H9 (cell line): ENCODE results near the gene RMI1. TPM values are rescaled to one million over a fixed set of nuclear protein-coding genes. Genes with fewer than 3 reads are reported as not detected.

Experiments
- DNase-seq: peaks from one replicate; pipeline ENCODE4 v3.0.0-alpha.2; 2017
- H2AFZ ChIP-seq: one replicate; pipeline ENCODE4 v1.6.1; 2013; ENCODE audit warnings: mild to moderate bottlenecking, low read length, control low read depth, moderate library complexity
- H2AK5ac ChIP-seq: 2 replicates; pipeline ENCODE4 v1.6.1; 2013; ENCODE audit warnings: low read length, control low read depth, mixed read lengths; ENCODE audit not compliant: insufficient read length
- H2BK120ac ChIP-seq: one replicate; pipeline ENCODE4 v1.6.1; 2013; ENCODE audit warnings: low read depth, mild to moderate bottlenecking, low read length, control low read depth, inconsistent platforms; ENCODE audit not compliant: poor library complexity, severe bottlenecking
- H2BK12ac ChIP-seq: 2 replicates; pipeline ENCODE4 v1.6.1; 2013; ENCODE audit warnings: low read length, control low read depth, mixed read lengths, low read depth; ENCODE audit not compliant: insufficient read length
- H2BK15ac ChIP-seq: 2 replicates; pipeline ENCODE4 v1.6.1; 2013; ENCODE audit warnings: low read depth, low read length, control low read depth
- H2BK20ac ChIP-seq: one replicate; pipeline ENCODE4 v1.6.1; 2013; ENCODE audit warnings: low read depth, mild to moderate bottlenecking, low read length, control low read depth, inconsistent platforms; ENCODE audit not compliant: poor library complexity, severe bottlenecking
- H2BK5ac ChIP-seq: 2 replicates; pipeline ENCODE4 v1.6.1; 2013; ENCODE audit warnings: low read length, control low read depth, mixed read lengths; ENCODE audit not compliant: insufficient read length
- H3K14ac ChIP-seq: 2 replicates; pipeline ENCODE4 v1.6.1; 2013; ENCODE audit warnings: low read length, control low read depth; ENCODE audit not compliant: insufficient read depth
- H3K18ac ChIP-seq: 2 replicates; pipeline ENCODE4 v1.6.1; 2013; ENCODE audit warnings: low read depth, mild to moderate bottlenecking, mixed read lengths, low read length, control low read depth; ENCODE audit not compliant: insufficient read length
- H3K23ac ChIP-seq: 2 replicates; pipeline ENCODE4 v1.6.1; 2013; ENCODE audit warnings: low read length, control low read depth, mixed read lengths, low read depth; ENCODE audit not compliant: insufficient read length
- H3K23me2 ChIP-seq: 2 replicates; pipeline ENCODE4 v1.6.1; 2013; ENCODE audit warnings: low read depth, mild to moderate bottlenecking, mixed read lengths, low read length, control low read depth; ENCODE audit not compliant: insufficient read length, poor library complexity, severe bottlenecking
- H3K27ac ChIP-seq: 2 replicates; pipeline ENCODE4 v1.5.1; 2013; ENCODE audit warnings: low read length, control low read depth, mixed read lengths, low read depth; ENCODE audit not compliant: insufficient read length
- H3K27me3 ChIP-seq: 2 replicates; pipeline ENCODE4 v1.6.1; 2013; ENCODE audit warnings: low read length, control low read depth, inconsistent platforms; ENCODE audit not compliant: insufficient read depth
- H3K4ac ChIP-seq: 2 replicates; pipeline ENCODE4 v1.6.1; 2013; ENCODE audit warnings: low read depth, mild to moderate bottlenecking, control low read depth, inconsistent platforms, low read length, moderate library complexity
- H3K4me1 ChIP-seq: 2 replicates; pipeline ENCODE4 v1.6.1; 2013; ENCODE audit warnings: low read length, control low read depth, inconsistent platforms; ENCODE audit not compliant: insufficient read depth
- H3K4me2 ChIP-seq: 2 replicates; pipeline ENCODE4 v1.6.1; 2013; ENCODE audit warnings: low read length, control low read depth, mixed read lengths; ENCODE audit not compliant: insufficient read length, insufficient read depth
- H3K56ac ChIP-seq: 2 replicates; pipeline ENCODE4 v1.6.1; 2013; ENCODE audit warnings: low read depth, mild to moderate bottlenecking, mixed read lengths, low read length, control low read depth; ENCODE audit not compliant: insufficient read length
- H3K79me1 ChIP-seq: 2 replicates; pipeline ENCODE4 v1.6.1; 2013; ENCODE audit warnings: low read depth, mild to moderate bottlenecking, moderate library complexity, low read length, control low read depth, inconsistent platforms; ENCODE audit not compliant: insufficient read depth, poor library complexity, severe bottlenecking
- H3K79me2 ChIP-seq: 2 replicates; pipeline ENCODE4 v1.6.1; 2013; ENCODE audit warnings: low read length, control low read depth, inconsistent platforms; ENCODE audit not compliant: insufficient read depth
- H3K9ac ChIP-seq: 2 replicates; pipeline ENCODE4 v1.6.1; 2013; ENCODE audit warnings: low read length, control low read depth, mixed read lengths; ENCODE audit not compliant: insufficient read length; ENCODE audit errors: extremely low read depth
- H3K9me3 ChIP-seq: one replicate; pipeline ENCODE4 v1.6.1; 2013; ENCODE audit warnings: low read depth, low read length, inconsistent platforms; ENCODE audit not compliant: control insufficient read depth
- H3T11ph ChIP-seq: one replicate; pipeline ENCODE4 v1.6.1; 2013; ENCODE audit warnings: mild to moderate bottlenecking, low read length, control low read depth, inconsistent platforms
- H4K20me1 ChIP-seq: one replicate; pipeline ENCODE4 v1.6.1; 2013; ENCODE audit not compliant: control insufficient read depth, insufficient read length, insufficient read depth
- H4K5ac ChIP-seq: 2 replicates; pipeline ENCODE4 v1.6.1; 2013; ENCODE audit warnings: low read depth, mild to moderate bottlenecking, mixed read lengths, low read length, control low read depth; ENCODE audit not compliant: insufficient read length
- H4K8ac ChIP-seq: replicated peaks from 2 replicates; pipeline ENCODE4 v1.6.1; 2013; ENCODE audit warnings: low read length, control low read depth, mixed read lengths, low read depth; ENCODE audit not compliant: insufficient read length
- H4K91ac ChIP-seq: 2 replicates; pipeline ENCODE4 v1.6.1; 2013; ENCODE audit warnings: low read depth, mild to moderate bottlenecking, moderate library complexity, mixed read lengths, low read length, control low read depth; ENCODE audit not compliant: insufficient read length
- H3K27ac Mint-ChIP-seq, 3 experiments: 2 replicates in 2 of 3; 3 replicates in 1 of 3; pipeline ENCODE4 v1.8.0; 2020 to 2021; ENCODE audit warnings: mixed read lengths in 3 of 3, mild to moderate bottlenecking in 1 of 3, moderate library complexity in 1 of 3
- H3K27me3 Mint-ChIP-seq: 2 replicates; pipeline ENCODE4 v1.8.0; 2021; ENCODE audit warnings: low read depth, mild to moderate bottlenecking, moderate library complexity, mixed read lengths
- H3K36me3 Mint-ChIP-seq, 3 experiments: 2 replicates in 2 of 3; 3 replicates in 1 of 3; pipeline ENCODE4 v1.8.0; 2020 to 2021; ENCODE audit warnings: low read depth in 3 of 3, mixed read lengths in 3 of 3; ENCODE audit not compliant: insufficient read depth in 1 of 3
- H3K4me1 Mint-ChIP-seq, 2 experiments: 2 replicates each; pipeline ENCODE4 v1.8.0; 2020; ENCODE audit warnings: mixed read lengths in 2 of 2
- H3K4me3 Mint-ChIP-seq, 2 experiments: 2 replicates in 1 of 2; 3 replicates in 1 of 2; pipeline ENCODE4 v1.8.0; 2020 to 2021; ENCODE audit warnings: mild to moderate bottlenecking in 2 of 2, mixed read lengths in 2 of 2, moderate library complexity in 1 of 2
- H3K9me3 Mint-ChIP-seq, 2 experiments: 2 replicates in 1 of 2; 3 replicates in 1 of 2; pipeline ENCODE4 v1.8.0; 2020; ENCODE audit warnings: mild to moderate bottlenecking in 2 of 2, mixed read lengths in 2 of 2, moderate library complexity in 1 of 2
- CTCF ChIP-seq: fragments of 200-600 bp; sonication (generic); conservative IDR thresholded peaks from 3 replicates; pipeline ENCODE4 v1.8.0; 2021; ENCODE audit warnings: antibody characterized with exemption, mild to moderate bottlenecking
- WGBS: extraction: QIAGEN DNeasy Blood & Tissue Kit; methylation state at CpG from one replicate; pipeline ENCODE4 v1.1.7; 2013; ENCODE audit warnings: missing lambda C conversion rate, low lambda C conversion rate, mixed read lengths; ENCODE audit not compliant: insufficient read length; ENCODE audit errors: extremely low coverage; 5-methylcytosine and 5-hydroxymethylcytosine counted together
- total RNA-seq: library from RNA; stranded (reverse); gene quantifications from 2 replicates; pipeline ENCODE4 v1.2.1, GENCODE V29; 2021

Gene RMI1
- total RNA-seq, 1 experiment from 2014 or later, result 22.4 TPM

- H3K23ac ChIP-seq, result no peak overlapping the region
- no peak overlapping the region for H3K18ac ChIP-seq
- H4K5ac ChIP-seq, result no peak overlapping the region
- no peak overlapping the region for H3K9ac ChIP-seq
- Mint-ChIP-seq H3K27me3 (no peaks in the 10 kb centered on the region), H3K4me1 (peaks cover 2 to 8% of the 10 kb centered on the region in 2 experiments; a peak in 2 of 4 replicates), H3K9me3 (no peaks in the 10 kb centered on the region), H3K4me3 (no peak overlapping the region), H3K36me3 (no peaks in the 10 kb centered on the region; a peak in 2 of 7 replicates), H3K27ac (no peak overlapping the region)
- H3K79me2 ChIP-seq, result no peaks in the 10 kb centered on the region
- no peak overlapping the region for H4K91ac ChIP-seq
- H3K4me2 ChIP-seq, result no peak overlapping the region
- no peak overlapping the region for H2BK20ac ChIP-seq
- no peaks in the 10 kb centered on the region for H3K9me3 ChIP-seq
- no peaks in the 10 kb centered on the region for H3K27me3 ChIP-seq
- H2BK12ac ChIP-seq, result no peak overlapping the region
- no peak overlapping the region for H3K4ac ChIP-seq
- H3K14ac ChIP-seq, result no peak overlapping the region
- no peaks in the 10 kb centered on the region for H4K20me1 ChIP-seq
- TF ChIP-seq CTCF, result no peak
- peaks cover 7% of the 10 kb centered on the region for H3K23me2 ChIP-seq
- no peak overlapping the region for H3K27ac ChIP-seq
- no peak overlapping the region for H2AFZ ChIP-seq
- no peak for DNase-seq
- H3K56ac ChIP-seq, result no peak overlapping the region
- H3K79me1 ChIP-seq, result no peaks in the 10 kb centered on the region
- WGBS, result no CpG with 5 or more reads among the region's 4 CpGs
- H2BK120ac ChIP-seq, result no peak overlapping the region
- no peaks in the 10 kb centered on the region; the same call in 1 of the 2 replicates for H3K4me1 ChIP-seq
- no peak overlapping the region for H3T11ph ChIP-seq
- no peak overlapping the region for H4K8ac ChIP-seq
- H2AK5ac ChIP-seq, result no peak overlapping the region
- H2BK15ac ChIP-seq, result no peak overlapping the region
- H2BK5ac ChIP-seq, result no peak overlapping the region
These were observed 21.5 kb upstream of the RMI1 start for GRCh38 chr9:83959061-83959460.
